CD4-positive, alpha-beta T cell treated with Interleukin-4 for 1 hour (primary cell): ENCODE data around the gene VAMP4.
"Not testable (repeated sequence)": the region's sequence is repeated elsewhere in the genome, so short reads cannot be mapped to it uniquely, and the experiment has no call there.

ENCODE experiments used
- DNase-seq, 2 donors: peaks; one replicate each; pipeline ENCODE4 v3.0.0-alpha.2; 2020 to 2022

VAMP4 gene

DNA sequence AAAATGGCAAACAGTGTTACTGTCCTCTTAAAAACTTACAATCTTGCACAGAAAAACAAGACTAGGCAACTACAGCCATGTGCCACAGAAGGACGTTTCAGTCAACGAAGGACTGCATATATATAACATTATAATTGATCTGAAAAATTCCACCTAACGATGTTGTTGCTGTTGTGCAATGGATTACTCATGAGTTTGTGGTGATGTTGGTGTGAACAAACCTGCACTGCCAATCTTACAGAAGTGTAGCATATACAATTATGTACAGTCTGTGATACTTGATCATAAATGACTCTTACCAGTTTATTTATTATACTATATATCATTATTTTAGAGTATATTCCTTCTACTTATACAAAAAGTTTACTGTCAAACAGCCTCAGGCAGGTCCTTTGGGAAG lies 6.8 kb upstream of the VAMP4 start:
- no peak for DNase-seq

- DNase-seq, result peak in 1 of 2 donors; percentile 20
These were observed 3.1 kb upstream of the VAMP4 start for GRCh38 chr1:171744986-171745385.

DNA sequence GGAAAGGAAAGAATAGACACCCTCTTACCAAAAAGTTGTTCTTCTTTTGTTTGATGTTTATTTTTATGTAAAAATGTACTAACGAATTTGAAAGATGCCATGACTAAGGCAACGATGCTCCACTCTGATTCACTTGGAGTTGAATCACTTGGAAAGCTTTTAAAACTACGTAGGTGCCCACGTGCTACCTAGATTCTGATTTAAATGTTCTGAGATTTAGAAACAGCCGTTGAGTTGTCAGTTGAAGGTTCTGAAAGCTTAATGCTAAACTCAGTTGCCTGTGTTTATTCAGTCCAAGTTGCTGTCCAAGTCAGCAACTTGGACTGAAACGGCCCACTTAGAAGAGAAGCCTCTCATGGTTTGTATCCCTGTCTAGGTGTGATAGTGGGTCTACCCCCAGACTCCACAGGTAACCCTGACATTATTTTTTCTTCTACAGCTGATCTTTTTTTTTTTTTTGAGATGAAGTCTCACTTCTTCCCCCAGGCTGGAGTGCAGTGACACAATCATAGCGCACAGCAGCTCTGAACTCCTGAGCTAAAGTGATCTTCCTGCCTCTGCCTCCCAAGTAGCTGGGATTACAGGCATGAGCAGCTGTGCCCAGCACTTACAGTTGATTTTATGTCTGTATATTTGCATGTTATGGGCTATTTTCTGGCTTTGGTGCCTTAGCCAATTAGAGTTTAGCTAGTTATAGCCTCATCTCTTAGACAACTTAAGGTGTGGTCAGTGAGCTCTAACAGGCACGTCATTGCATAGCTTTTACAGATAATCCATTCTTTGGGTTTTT lies 1.4 kb upstream of the VAMP4 start:
- DNase-seq, result peak; percentile 22 to 27

DNA sequence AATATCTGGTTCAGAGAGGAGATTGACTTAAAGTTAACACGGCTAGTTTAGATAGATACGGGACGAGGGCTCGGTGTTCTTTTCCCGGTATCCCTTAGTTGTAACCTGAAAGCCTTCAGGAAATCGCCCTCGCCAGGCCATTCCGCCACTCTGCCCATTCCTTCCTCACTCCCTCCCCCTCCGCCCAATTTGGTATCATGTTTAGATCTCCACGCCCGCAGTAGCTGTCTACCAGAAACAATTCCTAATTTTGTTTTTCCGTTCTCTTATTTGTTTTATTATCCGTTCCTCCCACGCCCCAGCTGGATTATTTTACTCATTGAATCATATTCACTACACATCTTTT lies 685 bp upstream of the VAMP4 start:
- no peak for DNase-seq

GRCh38 chr1:171740987-171741871 lies 636 bp downstream of the VAMP4 start:
- peak; percentile 51 to 63 for DNase-seq

DNA sequence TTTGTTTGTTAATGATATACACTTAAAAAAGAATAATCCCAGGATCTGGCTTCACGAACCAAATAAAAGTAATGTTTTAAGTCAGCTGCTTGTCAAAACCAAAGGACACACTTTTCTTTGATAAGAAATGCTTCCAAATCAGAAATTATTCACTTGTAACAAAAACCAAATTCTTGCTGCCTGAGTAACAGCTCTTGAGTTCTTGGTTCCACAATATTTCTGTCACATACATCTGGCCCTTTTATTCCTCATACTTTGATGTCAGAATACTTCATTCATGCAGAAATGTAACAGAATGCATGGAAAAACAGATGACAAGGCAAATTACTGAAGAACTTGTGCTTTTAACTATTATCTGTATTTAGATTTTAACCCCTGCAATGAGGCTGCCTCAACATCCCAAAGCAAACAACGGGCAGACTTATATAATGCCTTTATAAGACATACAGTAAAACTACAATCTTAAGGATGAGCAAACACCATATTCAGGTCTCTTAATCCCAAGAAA lies 1.5 kb downstream of the VAMP4 start:
- no peak for DNase-seq

DNA sequence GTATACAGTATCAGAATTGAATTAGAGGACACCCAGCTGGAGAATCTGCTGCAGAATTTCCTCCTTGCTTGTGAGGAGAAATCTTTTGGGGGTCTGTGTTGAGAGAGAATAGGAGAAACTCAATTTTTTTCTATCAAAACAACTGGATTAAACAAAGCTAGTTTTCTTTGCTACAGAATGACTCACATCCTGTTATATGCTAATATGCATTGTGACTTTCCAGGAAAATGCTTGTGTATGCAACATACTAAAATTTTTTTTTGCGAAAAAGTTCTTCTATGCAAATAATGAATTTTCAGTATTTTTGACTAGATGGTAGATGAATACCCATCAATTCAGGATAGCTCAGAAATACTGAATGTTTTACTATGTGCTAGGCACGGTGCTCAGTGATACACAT lies 2.2 kb downstream of the VAMP4 start:
- peak in 1 of 2 donors; percentile 36 for DNase-seq

- DNase-seq, result no peak
These were observed 3.0 kb downstream of the VAMP4 start for GRCh38 chr1:171738911-171739310.

DNA sequence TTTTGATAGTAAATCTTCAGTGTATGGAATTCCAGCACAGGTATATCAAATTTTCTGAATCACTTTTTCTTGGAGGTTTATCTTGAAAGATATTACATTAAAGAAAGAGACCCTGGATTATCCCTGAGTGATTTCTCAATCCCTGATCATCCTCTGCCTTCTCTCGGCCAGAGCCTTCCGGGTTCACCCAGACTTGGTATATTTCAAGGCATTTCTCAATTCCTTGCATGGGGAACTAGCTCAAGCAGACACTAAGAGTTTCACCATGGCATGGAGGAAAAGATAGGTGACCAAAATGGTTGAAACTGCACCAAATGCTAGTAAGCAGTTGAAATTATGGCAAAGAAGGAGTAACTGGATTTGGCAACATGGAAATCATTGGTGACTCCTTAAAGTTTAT lies 5.7 kb downstream of the VAMP4 start:
- DNase-seq, result no peak

GRCh38 chr1:171730052-171730451 lies 11.8 kb downstream of the VAMP4 start:
- DNase-seq, result no peak

DNA sequence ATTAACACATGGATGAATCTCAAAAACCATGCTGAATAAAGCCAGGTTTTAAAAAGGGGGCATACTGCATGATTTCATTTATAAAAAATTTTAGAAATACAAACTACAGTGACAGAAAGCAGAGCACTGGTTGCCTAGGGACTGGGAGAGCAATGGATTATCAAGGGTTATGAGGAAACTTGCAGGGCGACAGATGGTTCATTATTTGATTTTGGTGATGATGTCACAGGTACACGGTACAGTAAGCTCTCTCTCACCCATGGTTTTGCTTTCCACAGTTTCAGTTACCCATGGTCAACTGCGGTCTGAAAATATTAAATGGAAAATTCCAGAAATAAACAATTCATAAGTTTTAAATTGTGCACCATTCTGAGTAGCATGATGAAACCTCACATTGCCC lies 14.1 kb downstream of the VAMP4 start:
- no peak for DNase-seq

DNA sequence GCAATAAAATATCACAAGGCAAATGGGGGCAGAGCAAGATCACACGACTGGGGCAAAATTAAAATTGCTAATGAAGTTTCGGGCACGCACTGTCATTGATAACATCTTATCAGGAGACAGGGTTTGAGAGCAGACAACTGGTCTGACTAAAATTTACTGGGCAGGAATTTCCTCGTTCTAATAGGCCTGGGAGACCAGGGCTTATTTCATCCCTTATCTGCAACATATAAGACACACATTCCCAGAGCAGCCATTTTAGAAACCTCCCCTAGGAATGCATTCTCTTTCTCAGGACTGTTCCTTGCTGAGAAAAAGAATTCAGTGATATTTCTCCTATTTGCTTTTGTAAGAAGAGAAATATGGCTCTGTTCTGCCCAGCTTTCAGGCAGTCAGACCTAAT lies 18.7 kb downstream of the VAMP4 start:
- not testable (repeated sequence) for DNase-seq

DNA sequence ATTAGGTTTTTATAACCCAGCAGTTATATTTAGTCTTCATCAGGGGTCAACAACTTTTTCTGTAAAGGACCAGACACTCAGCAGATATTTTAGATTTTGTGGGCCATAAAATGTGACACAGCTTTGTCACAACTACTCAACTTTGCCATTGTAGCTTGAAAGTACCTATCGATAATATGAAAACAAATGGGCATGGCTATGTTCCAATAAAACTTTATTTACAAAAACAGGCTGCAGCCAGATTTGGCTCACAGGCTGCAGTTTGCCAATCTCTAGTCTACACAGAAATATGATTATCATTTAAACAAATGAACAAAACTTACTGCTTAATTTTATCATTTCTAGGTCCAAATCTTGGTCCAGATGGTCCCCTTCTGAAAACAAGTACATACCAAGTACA lies 23.0 kb downstream of the VAMP4 start:
- DNase-seq, result no peak

- DNase-seq, result no peak
These were observed 23.6 kb downstream of the VAMP4 start for GRCh38 chr1:171718216-171718615.

- DNase-seq, result no peak
These were observed 24.7 kb downstream of the VAMP4 start for GRCh38 chr1:171717062-171717718.

- DNase-seq, result no peak
These were observed 25.2 kb downstream of the VAMP4 start for GRCh38 chr1:171716616-171717015.

GRCh38 chr1:171715813-171716251 lies 26.0 kb downstream of the VAMP4 start:
- no peak for DNase-seq

DNA sequence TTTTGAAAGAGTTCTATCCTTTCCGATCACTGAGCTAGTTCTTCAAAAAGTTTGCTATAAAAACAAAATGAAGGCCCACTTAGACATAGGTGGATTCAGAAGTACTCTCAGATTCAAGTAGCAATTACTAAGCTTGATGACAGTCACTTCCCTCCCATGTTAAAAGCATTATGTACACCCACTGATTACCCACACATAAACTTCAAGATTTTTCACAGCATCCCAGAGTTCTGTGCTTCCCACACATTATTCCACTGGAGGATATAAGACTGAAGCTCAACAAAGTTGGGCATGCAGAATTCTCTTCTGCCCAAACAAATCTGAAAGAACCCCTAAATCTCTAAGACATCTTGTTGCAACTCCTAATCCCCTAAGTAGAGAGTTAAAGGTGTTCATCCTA lies 29.5 kb downstream of the VAMP4 start:
- DNase-seq, result no peak

- DNase-seq, result no peak
These were observed 30.2 kb downstream of the VAMP4 start for GRCh38 chr1:171711643-171712042.

- no peak for DNase-seq
These were observed 34.3 kb downstream of the VAMP4 start for GRCh38 chr1:171707583-171707982.

- no peak for DNase-seq
These were observed 39.3 kb downstream of the VAMP4 start for GRCh38 chr1:171702598-171702997.

DNA sequence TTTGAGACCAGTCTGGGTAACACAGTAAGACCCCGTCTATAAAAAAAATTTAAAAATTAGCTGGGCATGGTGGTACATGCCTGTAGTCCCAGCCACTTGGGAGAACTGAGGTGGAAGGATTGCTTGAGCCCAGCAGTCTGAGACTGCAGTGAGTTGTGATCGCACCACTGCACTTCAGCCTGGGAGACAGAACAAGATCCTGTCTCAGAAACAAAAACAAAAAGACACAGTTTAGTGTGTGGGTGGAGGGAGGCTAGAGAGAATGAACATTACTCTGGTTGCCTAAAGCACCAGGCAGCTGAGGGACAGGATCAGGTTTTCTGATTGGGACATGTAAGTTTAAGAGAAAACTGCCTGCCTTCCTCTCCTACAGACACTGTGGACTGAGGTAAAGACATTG lies 42.3 kb downstream of the VAMP4 start:
- DNase-seq, result no peak

DNA sequence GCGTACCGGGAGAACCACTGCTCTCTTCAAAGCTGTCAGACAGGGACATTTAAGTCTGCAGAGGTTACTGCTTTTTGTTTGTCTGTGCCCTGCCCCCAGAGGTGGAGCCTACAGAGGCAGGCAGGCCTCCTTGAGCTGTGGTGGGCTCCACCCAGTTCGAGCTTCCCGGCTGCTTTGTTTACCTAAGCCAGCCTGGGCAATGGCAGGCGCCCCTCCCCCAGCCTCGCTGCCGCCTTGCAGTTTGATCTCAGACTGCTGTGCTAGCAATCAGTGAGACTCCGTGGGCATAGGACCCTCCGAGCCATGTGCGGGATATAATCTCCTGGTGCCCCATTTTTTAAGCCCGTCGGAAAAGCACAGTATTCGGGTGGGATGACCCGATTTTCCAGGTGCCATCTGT lies 46.1 kb downstream of the VAMP4 start:
- not testable (repeated sequence) for DNase-seq
